GM13976 (cell line): ENCODE data around the gene LRIF1.
"Not testable (repeated sequence)": the region's sequence is repeated elsewhere in the genome, so short reads cannot be mapped to it uniquely, and the experiment has no call there.

Experiments
- DNase-seq: peaks from one replicate; pipeline ENCODE4 v3.0.0; 2012; ENCODE audit warnings: low spot score
- in situ Hi-C: fragments of 300-500 bp; cut with MboI; formaldehyde crosslinking; loops from one replicate; pipeline ENCODE4 v1.12.0; 2022; ENCODE audit warnings: low sequenced_read_pairs, mixed read lengths, inconsistent platforms; ENCODE audit not compliant: unreplicated experiment
- TF ChIP-seq, protein P1 (sequence below): IDR thresholded peaks from 2 replicates; pipeline ENCODE4 v1.5.1; 2012; ENCODE audit warnings: borderline replicate concordance, mild to moderate bottlenecking; ENCODE audit not compliant: insufficient read depth; ENCODE audit errors: extremely low read depth, missing control alignments, control extremely low read depth

LRIF1 gene

DNA sequence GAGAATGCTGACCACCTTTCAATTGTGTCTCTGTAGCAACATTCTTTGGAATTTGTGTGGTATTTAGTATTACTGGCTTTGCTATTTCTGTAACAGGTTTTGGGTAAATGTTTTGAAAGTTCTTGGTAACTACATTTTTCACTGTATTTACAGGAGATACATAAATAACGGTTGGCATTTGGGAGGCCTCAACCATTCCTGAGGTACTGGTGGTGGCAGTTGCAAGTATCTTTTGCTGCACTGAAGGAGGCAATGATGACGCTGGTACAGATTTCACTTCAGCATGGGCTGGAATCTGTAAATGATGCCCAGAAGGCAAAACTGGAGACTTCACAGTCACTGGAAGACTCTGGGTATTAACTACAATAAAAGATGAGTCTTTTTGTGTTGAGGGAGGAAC lies 11.7 kb downstream of the LRIF1 start:
- TF ChIP-seq, protein P1, sequence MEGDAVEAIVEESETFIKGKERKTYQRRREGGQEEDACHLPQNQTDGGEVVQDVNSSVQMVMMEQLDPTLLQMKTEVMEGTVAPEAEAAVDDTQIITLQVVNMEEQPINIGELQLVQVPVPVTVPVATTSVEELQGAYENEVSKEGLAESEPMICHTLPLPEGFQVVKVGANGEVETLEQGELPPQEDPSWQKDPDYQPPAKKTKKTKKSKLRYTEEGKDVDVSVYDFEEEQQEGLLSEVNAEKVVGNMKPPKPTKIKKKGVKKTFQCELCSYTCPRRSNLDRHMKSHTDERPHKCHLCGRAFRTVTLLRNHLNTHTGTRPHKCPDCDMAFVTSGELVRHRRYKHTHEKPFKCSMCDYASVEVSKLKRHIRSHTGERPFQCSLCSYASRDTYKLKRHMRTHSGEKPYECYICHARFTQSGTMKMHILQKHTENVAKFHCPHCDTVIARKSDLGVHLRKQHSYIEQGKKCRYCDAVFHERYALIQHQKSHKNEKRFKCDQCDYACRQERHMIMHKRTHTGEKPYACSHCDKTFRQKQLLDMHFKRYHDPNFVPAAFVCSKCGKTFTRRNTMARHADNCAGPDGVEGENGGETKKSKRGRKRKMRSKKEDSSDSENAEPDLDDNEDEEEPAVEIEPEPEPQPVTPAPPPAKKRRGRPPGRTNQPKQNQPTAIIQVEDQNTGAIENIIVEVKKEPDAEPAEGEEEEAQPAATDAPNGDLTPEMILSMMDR, result no peak

GRCh38 chr1:110951161-110951560 lies 12.6 kb downstream of the LRIF1 start:
- in situ Hi-C loops, result no loop called here
- TF ChIP-seq, protein P1, result no peak
- DNase-seq, result no peak

More for the DNA sequence above, 11.7 kb downstream of the LRIF1 start:
- in situ Hi-C loops, result no loop called here
- DNase-seq, result no peak

DNA sequence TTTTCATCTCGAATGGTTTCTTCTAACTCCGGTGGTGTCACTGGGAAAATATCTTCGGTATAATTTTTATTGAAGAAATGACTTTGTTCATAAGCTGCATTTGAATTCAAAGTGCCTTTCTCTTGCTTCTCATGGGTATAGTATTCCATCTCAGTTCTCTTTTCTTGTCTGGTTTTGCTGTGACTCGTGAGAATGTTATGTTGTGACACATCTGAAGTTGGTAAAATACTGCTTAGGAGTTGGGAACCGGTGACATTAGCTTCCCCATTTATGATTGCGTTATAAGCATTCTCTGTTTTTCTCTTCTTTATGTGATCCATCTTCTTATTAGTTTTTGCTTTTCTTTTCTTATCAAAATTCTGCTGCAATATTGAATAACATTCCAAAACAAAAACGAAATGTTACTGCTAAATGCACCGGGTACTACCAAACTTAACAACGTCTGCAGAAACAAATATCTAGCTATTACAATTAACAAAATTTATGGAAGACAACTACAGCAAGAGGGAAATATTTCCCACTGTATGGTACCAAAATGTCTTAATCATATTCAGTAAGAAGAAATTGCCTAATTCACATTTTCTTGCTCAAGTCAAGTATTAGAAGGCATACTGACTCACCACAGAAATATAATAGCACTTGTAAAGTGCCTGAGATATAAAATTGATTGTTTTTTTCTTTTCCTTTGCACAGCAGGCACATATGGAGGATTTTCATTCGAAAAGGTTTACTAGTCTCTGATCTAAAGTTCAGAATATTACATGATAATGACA lies 15.5 kb downstream of the LRIF1 start:
- DNase-seq, result no peak
- in situ Hi-C loops, result no loop called here
- TF ChIP-seq, protein P1, result no peak

DNA sequence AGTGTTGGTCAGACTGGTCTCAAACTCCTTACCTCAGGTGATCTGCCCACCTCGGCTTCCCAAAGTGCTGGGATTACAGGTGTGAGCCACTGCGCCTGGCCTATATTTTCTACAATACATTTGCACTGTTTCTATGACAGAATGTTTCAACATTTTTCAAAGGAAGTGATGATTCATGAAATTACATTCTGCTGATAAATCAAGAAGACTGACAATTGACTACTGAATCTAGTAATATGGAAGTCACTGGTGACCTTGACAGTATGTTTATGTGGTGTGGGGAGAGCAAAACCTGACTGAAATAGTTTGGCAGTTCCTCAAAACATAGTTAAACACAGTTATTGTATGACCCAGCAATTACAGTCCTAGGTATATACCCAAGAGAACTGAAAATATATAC lies 18.1 kb downstream of the LRIF1 start:
- TF ChIP-seq, protein P1, result no peak
- in situ Hi-C loops, result no loop called here
- no peak for DNase-seq

DNA sequence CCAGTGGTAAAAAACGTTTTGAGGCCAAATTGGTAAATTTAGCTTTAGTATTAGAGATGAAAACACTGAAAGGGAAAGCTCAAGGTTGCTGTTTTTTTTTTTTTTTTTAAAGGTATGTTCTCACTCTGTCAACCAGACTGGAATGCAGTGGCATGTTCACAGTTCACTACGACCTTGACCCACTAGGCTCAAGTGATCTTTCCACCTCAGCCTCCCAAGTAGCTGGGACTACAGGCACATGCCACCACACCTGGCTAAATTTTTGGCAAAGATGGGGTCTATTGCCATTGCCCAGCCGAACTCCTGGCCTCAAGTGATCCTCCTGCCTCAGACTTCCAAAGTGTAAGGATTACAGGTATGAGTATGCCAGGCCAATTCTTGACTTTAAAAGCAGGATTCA lies 18.9 kb downstream of the LRIF1 start:
- DNase-seq, result no peak
- TF ChIP-seq, protein P1, result no peak
- in situ Hi-C loops, result no loop called here

DNA sequence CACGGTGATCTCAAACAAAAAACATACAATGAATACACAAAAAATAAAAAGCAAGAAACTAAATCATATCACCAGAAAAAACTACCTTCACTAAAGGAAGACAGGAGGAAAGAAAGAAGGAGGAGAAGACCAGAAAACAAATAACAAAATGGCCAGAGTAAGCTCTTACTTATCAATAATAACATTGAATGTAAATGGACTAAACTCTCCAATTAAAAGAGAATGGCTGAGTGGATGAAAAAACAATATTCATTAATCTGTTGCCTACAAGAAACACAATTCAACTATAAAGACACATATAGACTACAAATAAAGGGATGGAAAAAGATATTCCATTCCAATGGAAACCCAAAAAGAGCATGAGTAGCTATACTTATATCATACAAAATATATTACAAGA lies 27.2 kb downstream of the LRIF1 start:
- TF ChIP-seq, protein P1, result no peak
- in situ Hi-C loops, result no loop called here

GRCh38 chr1:110931097-110931496 lies 32.6 kb downstream of the LRIF1 start:
- in situ Hi-C loops, DNase-seq: not testable (repeated sequence)

More for the DNA sequence above, 27.2 kb downstream of the LRIF1 start:
- DNase-seq, result no peak
